PC-3 (cell line): ENCODE results near the gene NUP50. TPM values are rescaled to one million over a fixed set of nuclear protein-coding genes. Genes with fewer than 3 reads are reported as not detected.

Source experiments
- ATAC-seq: fragments of 200-7000 bp; cut with Tn5 transposase; 2 replicates; pipeline ENCODE4 v1.9.1; 2020; ENCODE audit warnings: mild to moderate bottlenecking, moderate library complexity
- BruUV-seq: library from RNA; stranded (reverse); fragments of 400-500 nt; replicated peaks from 2 replicates; lab custom pipeline; 2021; lab: Mats Ljungman, UMichigan
- CTCF ChIA-PET: fragments of 300-600 bp; sonication (Branson Sonifier 250); formaldehyde crosslinking; loops from one replicate; lab custom pipeline; 2022; ENCODE audit warnings: antibody characterized with exemption; lab: Charles Lee
- POLR2A ChIA-PET: fragments of 300-600 bp; sonication (Branson Sonifier 250); formaldehyde crosslinking; loops from one replicate; lab custom pipeline; 2022; ENCODE audit warnings: antibody characterized with exemption; ENCODE audit not compliant: unreplicated experiment; lab: Charles Lee
- DNase-seq: peaks from one replicate; pipeline ENCODE4 v3.0.0-alpha.2; 2015
- H2AFZ ChIP-seq: fragments of 300-600 bp; sonication (generic); 2 replicates; pipeline ENCODE4 v1.6.0; 2016; ENCODE audit warnings: antibody characterized with exemption, low read length
- H3F3A ChIP-seq: fragments of 300-600 bp; sonication (generic); one replicate; pipeline ENCODE4 v1.6.0; 2017; ENCODE audit warnings: antibody characterized with exemption, low read length, control low read depth, mild to moderate bottlenecking; ENCODE audit not compliant: unreplicated experiment
- H3K27ac ChIP-seq: fragments of 300-600 bp; sonication (generic); 2 replicates; pipeline ENCODE4 v1.5.1; 2016; ENCODE audit warnings: mild to moderate bottlenecking, low read length
- H3K27me3 ChIP-seq: fragments of 300-600 bp; sonication (generic); 2 replicates; pipeline ENCODE4 v1.6.1; 2016; ENCODE audit warnings: low read length, mixed read lengths
- H3K36me3 ChIP-seq: fragments of 300-600 bp; sonication (generic); 2 replicates; pipeline ENCODE4 v1.6.1; 2016; ENCODE audit warnings: low read depth, mixed run types, low read length, mixed read lengths
- H3K4me1 ChIP-seq: fragments of 300-600 bp; sonication (generic); 2 replicates; pipeline ENCODE4 v1.5.1; 2016; ENCODE audit warnings: low read length; ENCODE audit not compliant: insufficient read depth
- H3K4me2 ChIP-seq: fragments of 300-600 bp; sonication (generic); 2 replicates; pipeline ENCODE4 v1.6.0; 2016; ENCODE audit warnings: low read length
- H3K4me3 ChIP-seq: fragments of 300-600 bp; sonication (generic); 2 replicates; pipeline ENCODE4 v1.5.1; 2016; ENCODE audit warnings: mild to moderate bottlenecking, low read length, mixed read lengths
- H3K79me2 ChIP-seq: fragments of 300-600 bp; sonication (generic); 2 replicates; pipeline ENCODE4 v1.6.1; 2017; ENCODE audit warnings: low read length, mixed read lengths
- H3K9ac ChIP-seq: fragments of 300-600 bp; sonication (generic); 2 replicates; pipeline ENCODE4 v1.6.0; 2016; ENCODE audit warnings: mild to moderate bottlenecking, low read length
- H3K9me2 ChIP-seq: fragments of 300-600 bp; sonication (generic); replicated peaks from 2 replicates; pipeline ENCODE4 v1.6.1; 2016; ENCODE audit warnings: mixed run types, low read length, mixed read lengths
- H3K9me3 ChIP-seq: fragments of 300-600 bp; sonication (generic); 2 replicates; pipeline ENCODE4 v1.6.1; 2016; ENCODE audit warnings: low read length, mixed read lengths
- H4K20me1 ChIP-seq: fragments of 300-600 bp; sonication (generic); 2 replicates; pipeline ENCODE4 v1.6.1; 2016; ENCODE audit warnings: low read length, mixed read lengths
- EZH2 ChIP-seq: fragments of 300-600 bp; sonication (generic); IDR thresholded peaks from one replicate; pipeline ENCODE4 v1.6.1; 2017; ENCODE audit warnings: antibody characterized with exemption, mild to moderate bottlenecking, low read length; ENCODE audit not compliant: unreplicated experiment
- EZH2phosphoT487 ChIP-seq: fragments of 300-600 bp; sonication (generic); IDR thresholded peaks from 2 replicates; pipeline ENCODE4 v1.6.1; 2018; ENCODE audit warnings: mild to moderate bottlenecking, antibody characterized with exemption, low read length, borderline replicate concordance
- intact Hi-C: fragments of 100-400 bp; cut with micrococcal nuclease; formaldehyde crosslinking; loops from 2 replicates; pipeline ENCODE4 v1.9.0; 2023
- total RNA-seq: library from RNA; depleted of rRNA; stranded (reverse); fragments of >200 nt; gene quantifications from 2 replicates; pipeline ENCODE4 v1.2.3, GENCODE V29; 2014
- TF ChIP-seq, protein P1 (sequence below): fragments of 300-600 bp; sonication (generic); conservative IDR thresholded peaks from 2 replicates; pipeline ENCODE4 v1.5.1; 2017; ENCODE audit warnings: antibody characterized with exemption, low read depth, mild to moderate bottlenecking, low read length

NUP50 gene
- total RNA-seq, 1 experiment from 2014 or later = 69.9 TPM

DNA sequence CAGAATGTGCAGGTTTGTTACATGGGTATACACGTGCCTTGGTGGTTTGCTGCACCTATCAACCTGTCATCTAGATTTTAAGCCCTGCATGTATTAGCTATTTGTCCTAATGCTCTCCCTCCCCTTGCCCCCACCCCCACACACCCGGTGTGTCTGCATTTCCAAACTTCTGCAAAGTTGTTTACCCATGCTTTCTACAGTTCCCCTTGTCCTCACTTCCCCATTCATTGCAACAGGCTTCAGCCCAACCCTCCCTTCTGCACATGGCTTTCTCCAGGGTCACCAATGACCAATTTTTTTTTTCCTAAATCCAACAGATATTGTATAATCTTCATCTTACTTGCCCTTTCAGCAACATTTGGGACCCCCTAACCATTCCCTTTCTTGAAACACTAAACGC lies 32.0 kb upstream of the NUP50 start:
- H3F3A ChIP-seq = no peaks in the 10 kb centered on the region
- intact Hi-C loops = no loop called here
- H3K9me2 ChIP-seq = no peaks in the 10 kb centered on the region
- H3K27me3 ChIP-seq = no peaks in the 10 kb centered on the region
- ATAC-seq = no peak
- no peaks in the 10 kb centered on the region for H3K79me2 ChIP-seq
- H3K4me1 ChIP-seq = peaks cover 9% of the 10 kb centered on the region
- H3K9ac ChIP-seq = no peak overlapping the region
- no TSS peak for BruUV-seq
- DNase-seq = no peak
- ChIA-PET CTCF (no interaction called here), POLR2A (no interaction called here)
- H3K4me3 ChIP-seq = no peak overlapping the region
- H2AFZ ChIP-seq = no peak overlapping the region
- no peaks in the 10 kb centered on the region for H4K20me1 ChIP-seq
- no peak overlapping the region for H3K4me2 ChIP-seq
- H3K36me3 ChIP-seq = peaks cover 11% of the 10 kb centered on the region
- no peaks in the 10 kb centered on the region for H3K9me3 ChIP-seq
- TF ChIP-seq EZH2 = no peak
- TF ChIP-seq EZH2phosphoT487 = no peak
- TF ChIP-seq, protein P1, sequence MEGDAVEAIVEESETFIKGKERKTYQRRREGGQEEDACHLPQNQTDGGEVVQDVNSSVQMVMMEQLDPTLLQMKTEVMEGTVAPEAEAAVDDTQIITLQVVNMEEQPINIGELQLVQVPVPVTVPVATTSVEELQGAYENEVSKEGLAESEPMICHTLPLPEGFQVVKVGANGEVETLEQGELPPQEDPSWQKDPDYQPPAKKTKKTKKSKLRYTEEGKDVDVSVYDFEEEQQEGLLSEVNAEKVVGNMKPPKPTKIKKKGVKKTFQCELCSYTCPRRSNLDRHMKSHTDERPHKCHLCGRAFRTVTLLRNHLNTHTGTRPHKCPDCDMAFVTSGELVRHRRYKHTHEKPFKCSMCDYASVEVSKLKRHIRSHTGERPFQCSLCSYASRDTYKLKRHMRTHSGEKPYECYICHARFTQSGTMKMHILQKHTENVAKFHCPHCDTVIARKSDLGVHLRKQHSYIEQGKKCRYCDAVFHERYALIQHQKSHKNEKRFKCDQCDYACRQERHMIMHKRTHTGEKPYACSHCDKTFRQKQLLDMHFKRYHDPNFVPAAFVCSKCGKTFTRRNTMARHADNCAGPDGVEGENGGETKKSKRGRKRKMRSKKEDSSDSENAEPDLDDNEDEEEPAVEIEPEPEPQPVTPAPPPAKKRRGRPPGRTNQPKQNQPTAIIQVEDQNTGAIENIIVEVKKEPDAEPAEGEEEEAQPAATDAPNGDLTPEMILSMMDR = no peak
- no peak overlapping the region for H3K27ac ChIP-seq

DNA sequence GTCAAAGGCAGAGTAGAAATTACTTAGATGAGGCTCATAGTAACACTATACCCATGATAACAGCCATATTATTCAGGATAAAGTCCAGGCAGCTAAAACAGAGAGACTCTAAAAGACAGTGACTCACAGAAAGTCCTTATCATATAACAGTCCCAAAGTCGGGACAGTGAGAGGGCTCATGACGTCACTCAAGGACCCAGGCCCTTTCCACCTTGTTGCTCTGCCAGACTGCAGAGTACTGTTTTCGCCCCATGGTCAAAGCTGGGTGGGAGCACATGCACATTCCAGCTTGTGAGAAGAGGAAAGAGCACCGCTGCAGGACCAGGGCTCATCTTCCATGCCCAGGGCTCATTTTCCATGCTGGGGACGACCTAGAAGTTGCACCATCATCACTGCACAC lies 29.4 kb upstream of the NUP50 start:
- no peak for TF ChIP-seq EZH2phosphoT487
- TF ChIP-seq, protein P1 = no peak
- no peak for TF ChIP-seq EZH2
- no TSS peak for BruUV-seq
- Histone ChIP-seq H3K36me3 (peaks cover 11% of the 10 kb centered on the region), H3K4me1 (no peaks in the 10 kb centered on the region), H3K27me3 (no peaks in the 10 kb centered on the region), H3K9me2 (no peaks in the 10 kb centered on the region), H2AFZ (no peak overlapping the region), H4K20me1 (no peaks in the 10 kb centered on the region), H3K4me2 (no peak overlapping the region), H3K9me3 (no peaks in the 10 kb centered on the region), H3K79me2 (no peaks in the 10 kb centered on the region), H3F3A (no peaks in the 10 kb centered on the region), H3K9ac (no peak overlapping the region), H3K27ac (no peak overlapping the region), H3K4me3 (no peak overlapping the region)
- ChIA-PET POLR2A (no interaction called here), CTCF (no interaction called here)
- intact Hi-C loops = no loop called here
- DNase-seq (no peak), ATAC-seq (no peak)

DNA sequence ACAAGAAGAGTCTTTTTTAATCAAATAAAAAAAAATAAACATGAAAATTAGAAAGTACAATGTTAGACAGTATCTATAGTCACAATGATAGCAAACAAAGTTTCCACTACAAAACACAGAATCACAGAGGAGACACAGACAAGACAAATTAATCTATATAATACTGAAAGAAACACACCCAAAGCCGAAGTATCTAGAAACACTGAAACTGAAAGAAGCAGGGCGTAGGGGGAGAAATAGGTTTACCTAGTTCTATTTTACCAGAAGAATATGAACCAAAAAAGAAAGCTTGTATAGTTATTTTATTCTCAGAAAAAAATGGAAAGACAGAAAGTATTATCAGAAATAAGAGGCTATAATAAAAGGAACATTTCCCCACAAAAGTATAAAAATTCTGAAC lies 27.1 kb upstream of the NUP50 start:
- Histone ChIP-seq H3K27me3 (no peaks in the 10 kb centered on the region), H4K20me1 (no peaks in the 10 kb centered on the region), H3F3A (no peaks in the 10 kb centered on the region), H3K4me1 (no peaks in the 10 kb centered on the region), H2AFZ (no peak overlapping the region), H3K27ac (no peak overlapping the region), H3K9me2 (no peaks in the 10 kb centered on the region), H3K9me3 (no peaks in the 10 kb centered on the region), H3K4me3 (no peak overlapping the region), H3K9ac (no peak overlapping the region), H3K79me2 (no peaks in the 10 kb centered on the region), H3K36me3 (peaks cover 11% of the 10 kb centered on the region), H3K4me2 (no peak overlapping the region)
- no peak for ATAC-seq
- TF ChIP-seq EZH2phosphoT487 (no peak), EZH2 (no peak)
- TF ChIP-seq, protein P1 = no peak
- DNase-seq = no peak
- intact Hi-C loops = no loop called here
- CTCF ChIA-PET = no interaction called here
- POLR2A ChIA-PET = no interaction called here
- BruUV-seq = no TSS peak
